Uterus (tissue), 2 donors: ENCODE measurements around the gene MESD.

Experiments used
- CTCF ChIP-seq, 4 experiments: fragments of 200-600 bp in 2 of 4; fragments of 450-650 bp in 2 of 4; sonication (generic) in 2 of 4; IDR thresholded peaks; one replicate each; pipeline ENCODE4 v1.5.1; 2016 to 2019; ENCODE audit warnings: antibody characterized with exemption in 4 of 4, mild to moderate bottlenecking in 2 of 4, moderate library complexity in 1 of 4
- POLR2A ChIP-seq, 2 donors: fragments of 450-650 bp; IDR thresholded peaks; one replicate each; pipeline ENCODE4 v1.6.1; 2016; ENCODE audit warnings: antibody characterized with exemption in 2 of 2, mild to moderate bottlenecking in 1 of 2, moderate library complexity in 1 of 2

- TF ChIP-seq CTCF (IDR thresholded peaks at IDR 0.05), result no peak
- no peak for TF ChIP-seq POLR2A (IDR thresholded peaks at IDR 0.05)
Measured at GRCh38 chr15:81029414-81030300, 40.0 kb upstream of the MESD start.
